Glutamatergic neuron (in vitro differentiated cells): ENCODE data around the gene NT5C3A. TPM values are rescaled to one million over a fixed set of nuclear protein-coding genes. Genes with fewer than 3 reads are reported as not detected.
"Not testable (repeated sequence)": the region's sequence is repeated elsewhere in the genome, so short reads cannot be mapped to it uniquely, and the experiment has no call there.

ENCODE experiments used
- DNase-seq: peaks from one replicate; pipeline ENCODE4 v3.0.0; 2022
- H3K27ac Mint-ChIP-seq: one replicate; pipeline ENCODE4 v1.8.0; 2020; ENCODE audit warnings: mild to moderate bottlenecking, mixed read lengths, inconsistent platforms; ENCODE audit not compliant: unreplicated experiment
- H3K27me3 Mint-ChIP-seq: one replicate; pipeline ENCODE4 v1.8.0; 2020; ENCODE audit warnings: mild to moderate bottlenecking, moderate library complexity, mixed read lengths, inconsistent platforms; ENCODE audit not compliant: unreplicated experiment
- H3K36me3 Mint-ChIP-seq: one replicate; pipeline ENCODE4 v1.8.0; 2020; ENCODE audit warnings: mild to moderate bottlenecking, mixed read lengths, inconsistent platforms; ENCODE audit not compliant: unreplicated experiment
- H3K4me1 Mint-ChIP-seq: one replicate; pipeline ENCODE4 v1.8.0; 2020; ENCODE audit warnings: mild to moderate bottlenecking, low read depth, mixed read lengths, inconsistent platforms; ENCODE audit not compliant: unreplicated experiment
- H3K4me3 Mint-ChIP-seq: one replicate; pipeline ENCODE4 v1.8.0; 2020; ENCODE audit warnings: mild to moderate bottlenecking, mixed read lengths, inconsistent platforms; ENCODE audit not compliant: unreplicated experiment
- H3K9me3 Mint-ChIP-seq: one replicate; pipeline ENCODE4 v1.8.0; 2020; ENCODE audit warnings: mild to moderate bottlenecking, moderate library complexity, mixed read lengths, inconsistent platforms; ENCODE audit not compliant: unreplicated experiment
- CTCF ChIP-seq: fragments of 200-600 bp; sonication (generic); IDR thresholded peaks from one replicate; pipeline ENCODE4 v1.5.0; 2021; ENCODE audit not compliant: partially characterized antibody, unreplicated experiment
- total RNA-seq: library from RNA; stranded (reverse); fragmentation: NEBNext Ultra II Directional; extraction: Animal tissue kit (Norgen Biotek cat#: 25700); gene quantifications from one replicate; pipeline ENCODE4 v1.2.1, GENCODE V29; 2021; ENCODE audit not compliant: unreplicated experiment

The NT5C3A gene
- total RNA-seq, 1 donor from 2014 or later, result 35.9 TPM

GRCh38 chr7:33038639-33039038 lies 23.9 kb downstream of the NT5C3A start:
- Mint-ChIP-seq H3K4me1 (no peaks in the 10 kb centered on the region), H3K36me3 (no peaks in the 10 kb centered on the region), H3K4me3 (no peak overlapping the region), H3K27me3 (no peaks in the 10 kb centered on the region), H3K9me3 (no peaks in the 10 kb centered on the region), H3K27ac (no peak overlapping the region)
- no peak for DNase-seq
- no peak for TF ChIP-seq CTCF

GRCh38 chr7:33035776-33036175 lies 26.8 kb downstream of the NT5C3A start:
- Mint-ChIP-seq H3K4me3 (no peak overlapping the region), H3K4me1 (no peaks in the 10 kb centered on the region), H3K9me3 (no peaks in the 10 kb centered on the region), H3K27me3 (no peaks in the 10 kb centered on the region), H3K36me3 (no peaks in the 10 kb centered on the region), H3K27ac (no peak overlapping the region)
- TF ChIP-seq CTCF, result no peak
- DNase-seq, result no peak

GRCh38 chr7:33024189-33024757 lies 38.3 kb downstream of the NT5C3A start:
- Mint-ChIP-seq H3K4me1 (no peaks in the 10 kb centered on the region), H3K27ac (no peak overlapping the region), H3K27me3 (no peaks in the 10 kb centered on the region), H3K36me3 (no peaks in the 10 kb centered on the region), H3K4me3 (no peak overlapping the region), H3K9me3 (no peaks in the 10 kb centered on the region)
- DNase-seq, result no peak
- TF ChIP-seq CTCF, result no peak

- DNase-seq, result no peak
- no peak for TF ChIP-seq CTCF
- Mint-ChIP-seq H3K4me3 (no peak overlapping the region), H3K9me3 (peaks cover 4% of the 10 kb centered on the region), H3K36me3 (no peaks in the 10 kb centered on the region), H3K27me3 (no peaks in the 10 kb centered on the region), H3K27ac (no peak overlapping the region), H3K4me1 (no peaks in the 10 kb centered on the region)
Observed at GRCh38 chr7:33012364-33012763, 50.2 kb downstream of the NT5C3A start.

GRCh38 chr7:33009734-33010133 lies 52.8 kb downstream of the NT5C3A start:
- no peaks in the 10 kb centered on the region for H3K27me3 Mint-ChIP-seq
- DNase-seq, result no peak
- H3K9me3 Mint-ChIP-seq, result peaks cover 4% of the 10 kb centered on the region
- H3K4me3 Mint-ChIP-seq, result no peak overlapping the region
- no peak overlapping the region for H3K27ac Mint-ChIP-seq
- no peaks in the 10 kb centered on the region for H3K36me3 Mint-ChIP-seq
- TF ChIP-seq CTCF, result no peak
- no peaks in the 10 kb centered on the region for H3K4me1 Mint-ChIP-seq

GRCh38 chr7:33005690-33006089 lies 56.9 kb downstream of the NT5C3A start:
- DNase-seq, H3K27ac Mint-ChIP-seq, H3K4me3 Mint-ChIP-seq, H3K27me3 Mint-ChIP-seq, H3K9me3 Mint-ChIP-seq, H3K4me1 Mint-ChIP-seq: not testable (repeated sequence)
- peaks cover 13% of the 10 kb centered on the region for H3K36me3 Mint-ChIP-seq

GRCh38 chr7:33005193-33005592 lies 57.4 kb downstream of the NT5C3A start:
- not testable (repeated sequence) for H3K4me3 Mint-ChIP-seq, H3K4me1 Mint-ChIP-seq, DNase-seq, H3K27me3 Mint-ChIP-seq, H3K9me3 Mint-ChIP-seq, H3K27ac Mint-ChIP-seq
- peaks cover 13% of the 10 kb centered on the region for H3K36me3 Mint-ChIP-seq

- Mint-ChIP-seq H3K4me1 (peaks cover 12% of the 10 kb centered on the region), H3K36me3 (peaks cover 13% of the 10 kb centered on the region), H3K4me3 (peak overlapping the region; percentile 48), H3K27ac (peak overlapping the region; percentile 62)
- H3K27me3 Mint-ChIP-seq, DNase-seq, H3K9me3 Mint-ChIP-seq: not testable (repeated sequence)
Observed at GRCh38 chr7:33004104-33004616, 58.4 kb downstream of the NT5C3A start.
